MCF 10A (cell line): ENCODE measurements around the gene FAM241B. TPM values are rescaled to one million over a fixed set of nuclear protein-coding genes. Genes with fewer than 3 reads are reported as not detected.
A peak's percentile ranks its signal among the peaks of the same experiment; 100 is the strongest.

Experiments
- Bru-seq: library from RNA; stranded (reverse); fragments of 400-500 nt; gene quantifications from one replicate; lab custom pipeline; 2021; lab: Mats Ljungman, UMichigan
- BruChase-seq, 2 experiments: library from RNA; stranded (reverse); fragments of 400-500 nt; gene quantifications; one replicate each; lab custom pipeline; 2021; lab: Mats Ljungman, UMichigan
- BruUV-seq: library from RNA; stranded (reverse); fragments of 400-500 nt; replicated peaks from 2 replicates; lab custom pipeline; 2021; lab: Mats Ljungman, UMichigan
- CTCF ChIA-PET: fragments of 300-600 bp; sonication (Branson Sonifier 250); formaldehyde crosslinking; extraction: SDS; loops from one replicate; lab custom pipeline; 2021; ENCODE audit warnings: antibody characterized with exemption, inconsistent platforms; lab: Yijun Ruan, JAX
- POLR2A ChIA-PET: fragments of 300-600, 350-650 bp; sonication (Branson Sonifier 250); formaldehyde crosslinking; extraction: SDS; loops from one replicate; lab custom pipeline; 2020; ENCODE audit warnings: antibody characterized with exemption, inconsistent platforms; lab: Yijun Ruan, JAX
- DNase-seq: peaks from one replicate; pipeline ENCODE4 v3.0.0-alpha.2; 2018; ENCODE audit not compliant: unreplicated experiment
- H3K27ac Mint-ChIP-seq: one replicate; pipeline ENCODE4 v1.8.0; 2022; ENCODE audit warnings: mild to moderate bottlenecking, low read depth, mixed read lengths; ENCODE audit not compliant: unreplicated experiment
- H3K27me3 Mint-ChIP-seq: one replicate; pipeline ENCODE4 v1.8.0; 2022; ENCODE audit warnings: mixed read lengths; ENCODE audit not compliant: insufficient read depth, unreplicated experiment
- H3K36me3 Mint-ChIP-seq: one replicate; pipeline ENCODE4 v1.8.0; 2022; ENCODE audit warnings: mild to moderate bottlenecking, moderate library complexity, mixed read lengths; ENCODE audit not compliant: insufficient read depth, unreplicated experiment
- H3K4me1 Mint-ChIP-seq: one replicate; pipeline ENCODE4 v1.8.0; 2022; ENCODE audit warnings: mixed read lengths; ENCODE audit not compliant: insufficient read depth, unreplicated experiment
- H3K4me3 Mint-ChIP-seq: one replicate; pipeline ENCODE4 v1.8.0; 2022; ENCODE audit warnings: mild to moderate bottlenecking, moderate library complexity, mixed read lengths; ENCODE audit not compliant: unreplicated experiment
- H3K9me3 Mint-ChIP-seq: one replicate; pipeline ENCODE4 v1.8.0; 2022; ENCODE audit warnings: mixed read lengths; ENCODE audit not compliant: unreplicated experiment
- CTCF ChIP-seq: fragments of 200-600 bp; IDR thresholded peaks from one replicate; pipeline ENCODE4 v1.8.0; 2022; ENCODE audit warnings: antibody characterized with exemption, mild to moderate bottlenecking; ENCODE audit not compliant: unreplicated experiment
- intact Hi-C: fragments of 100-400 bp; cut with micrococcal nuclease; formaldehyde crosslinking; loops from 2 replicates; pipeline ENCODE4 v1.14.1; 2022
- long read RNA-seq: library from polyadenylated mRNA; stranded (forward); transcript quantifications from one replicate; pipeline ENCODE4 v2.0.0, GENCODE V29; 2022
- total RNA-seq: library from RNA; stranded (reverse); gene quantifications from 2 replicates; pipeline ENCODE4 v1.2.3, GENCODE V29; 2022

FAM241B gene, protein sequence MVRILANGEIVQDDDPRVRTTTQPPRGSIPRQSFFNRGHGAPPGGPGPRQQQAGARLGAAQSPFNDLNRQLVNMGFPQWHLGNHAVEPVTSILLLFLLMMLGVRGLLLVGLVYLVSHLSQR
- total RNA-seq, result 7.5 and 11.0 TPM in 2 replicates
- percentile 51 among the genes with signal in this experiment for Bru-seq, nascent RNA
- BruChase-seq, experiment 1, labeled RNA remaining after a 6-hour chase, result percentile 57 among the genes with signal in this experiment
- percentile 55 among the genes with signal in this experiment for BruChase-seq, experiment 2, labeled RNA remaining after a 2-hour chase
- long read RNA-seq, transcript FAM241B-201 (4 exons, 1,065 nt), result major isoform, 6 of 13 reads
- long read RNA-seq, partial matches to known transcripts, result 1 of 13 reads
- long read RNA-seq, other reads (novel, unspliced or antisense), result 5 of 13 reads

DNA sequence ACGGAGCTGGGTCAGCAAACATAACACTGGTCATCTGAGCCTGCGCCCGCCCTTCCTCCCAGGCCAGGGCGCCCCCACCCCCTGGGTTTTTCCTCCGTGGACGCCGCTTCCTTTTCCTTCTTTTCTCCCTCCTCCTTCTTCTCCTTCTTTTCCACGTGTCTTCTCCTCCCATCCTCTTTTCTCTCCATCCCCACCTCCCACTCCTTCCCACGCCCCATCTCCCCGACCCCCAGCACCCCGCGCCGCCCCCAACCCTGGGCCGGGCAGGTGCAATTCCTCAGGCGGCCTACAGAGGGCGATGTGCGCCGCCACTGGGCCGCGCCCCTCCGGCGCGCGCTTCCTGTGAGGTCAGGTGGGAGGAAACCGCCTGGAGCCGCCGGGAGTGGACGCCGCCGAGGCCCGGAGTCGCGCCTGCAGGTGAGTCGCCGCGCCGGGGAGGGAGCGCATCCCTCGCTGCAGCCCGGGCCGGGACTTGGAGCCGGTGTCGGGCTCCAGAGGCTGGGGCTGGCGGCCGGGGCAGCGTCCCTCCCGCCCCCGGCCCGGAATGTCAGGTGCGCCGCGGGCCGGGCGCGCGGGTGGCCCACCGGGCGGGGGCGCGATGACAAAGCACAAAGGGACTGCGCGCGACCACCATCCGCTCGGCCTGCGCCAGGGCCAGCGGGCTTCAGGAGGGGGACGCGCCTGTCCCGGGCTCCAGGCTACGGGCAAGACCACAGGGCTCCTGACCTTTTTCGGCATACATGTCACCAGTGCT is at the start of gene FAM241B:
FAM241B (plus strand) TSS at position 351 of the 754 bp plus-strand sequence. CDS start 1,497 bp downstream, outside the sequence.
- Mint-ChIP-seq H3K36me3 (no peaks in the 10 kb centered on the region), H3K27ac (no peak within 1 kb of the TSS), H3K27me3 (no peaks in the 10 kb centered on the region), H3K4me1 (no peaks in the 10 kb centered on the region), H3K9me3 (no peaks in the 10 kb centered on the region), H3K4me3 (peak within 1 kb of the TSS; percentile 58)
- CTCF ChIA-PET, result interaction anchor here (0.6 to 2.3 kb wide), 26 partner anchors 8 to 1429 kb away, joined by 3 to 14 read pairs (median 4); no protein-coding TSS in a partner anchor
- BruUV-seq, result no TSS peak
- TF ChIP-seq CTCF, result peak; percentile 99
- POLR2A ChIA-PET, result interaction anchor here (1.0 kb wide), 1 partner anchor 11 kb away, joined by 3 read pairs; no protein-coding TSS in a partner anchor
- DNase-seq, result peak; percentile 63
- intact Hi-C loops, result no loop called here

DNA sequence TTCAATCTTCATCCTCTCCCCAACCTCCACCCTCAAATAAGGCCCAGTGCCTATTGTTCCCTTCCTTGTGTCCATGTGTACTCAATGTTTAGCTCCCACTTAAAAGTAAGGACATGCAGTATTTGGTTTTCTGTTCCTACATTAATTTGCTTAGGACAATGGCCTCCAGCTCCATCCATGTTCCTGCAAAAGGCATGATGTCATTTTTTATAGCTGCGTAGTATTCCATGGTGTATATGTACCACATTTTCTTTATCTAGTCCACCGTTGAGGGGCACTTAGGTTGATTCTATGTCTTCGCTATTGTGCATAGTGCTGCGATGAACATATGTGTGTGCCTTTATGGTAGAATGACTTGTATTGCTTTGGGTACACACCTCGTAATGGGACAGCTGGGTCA is 49.6 kb upstream of the FAM241B start:
- Mint-ChIP-seq H3K9me3 (no peaks in the 10 kb centered on the region), H3K27me3 (peaks cover 54% of the 10 kb centered on the region), H3K4me3 (no peak overlapping the region), H3K27ac (no peak overlapping the region), H3K4me1 (no peaks in the 10 kb centered on the region), H3K36me3 (no peaks in the 10 kb centered on the region)
- ChIA-PET CTCF (no interaction called here), POLR2A (no interaction called here)
- BruUV-seq, result no TSS peak
- no peak for DNase-seq
- no peak for TF ChIP-seq CTCF
- intact Hi-C loops, result no loop called here

DNA sequence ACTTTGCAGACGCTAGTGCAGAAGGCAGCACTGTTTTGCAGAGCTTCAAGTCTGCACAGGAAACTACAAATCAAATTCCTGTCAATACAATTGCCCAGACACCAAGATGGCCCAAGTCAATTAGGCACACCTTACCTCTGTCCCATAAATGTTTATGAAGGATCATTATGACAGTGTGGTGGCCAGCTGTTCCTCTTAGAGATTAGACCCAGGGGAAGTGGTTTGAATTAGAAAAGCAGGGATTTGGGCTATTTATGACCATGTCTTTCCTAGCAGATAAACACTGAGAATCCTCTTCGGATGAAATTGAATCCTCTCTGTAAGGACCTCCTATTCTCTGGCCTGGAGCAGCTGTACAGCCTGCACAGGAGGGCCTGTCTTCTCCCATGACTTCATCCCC is 46.9 kb upstream of the FAM241B start:
- intact Hi-C loops, result no loop called here
- H3K4me1 Mint-ChIP-seq, result no peaks in the 10 kb centered on the region
- DNase-seq, result no peak
- H3K4me3 Mint-ChIP-seq, result no peak overlapping the region
- TF ChIP-seq CTCF, result no peak
- POLR2A ChIA-PET, result no interaction called here
- H3K27ac Mint-ChIP-seq, result no peak overlapping the region
- H3K9me3 Mint-ChIP-seq, result no peaks in the 10 kb centered on the region
- no peaks in the 10 kb centered on the region for H3K36me3 Mint-ChIP-seq
- no TSS peak for BruUV-seq
- H3K27me3 Mint-ChIP-seq, result peaks cover 28% of the 10 kb centered on the region
- CTCF ChIA-PET, result interaction anchor here (1.5 kb wide), 1 partner anchor 54 kb away, joined by 5 read pairs; no protein-coding TSS in a partner anchor

DNA sequence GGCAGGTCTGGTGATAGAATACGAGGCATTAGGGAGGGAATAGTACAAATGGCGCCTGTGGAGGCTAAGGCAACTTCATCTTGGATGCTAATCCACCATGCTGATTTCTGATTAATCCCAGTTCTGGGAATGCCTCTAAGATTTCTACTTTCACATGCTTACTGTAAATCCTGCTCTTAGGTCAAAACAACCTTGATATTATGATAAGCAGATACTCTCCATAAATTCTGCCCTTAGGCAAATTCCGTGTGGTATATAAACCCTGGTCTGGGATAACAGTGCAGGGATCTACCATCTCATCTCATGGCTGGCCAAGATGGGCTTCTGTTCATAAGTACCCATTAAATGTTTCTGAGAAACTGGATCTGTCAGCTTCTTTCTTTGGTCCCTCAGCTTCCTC is 45.4 kb upstream of the FAM241B start:
- ChIA-PET POLR2A (no interaction called here), CTCF (no interaction called here)
- no TSS peak for BruUV-seq
- no peak for TF ChIP-seq CTCF
- Mint-ChIP-seq H3K9me3 (no peaks in the 10 kb centered on the region), H3K27me3 (peaks cover 13% of the 10 kb centered on the region), H3K27ac (no peak overlapping the region), H3K4me3 (no peak overlapping the region), H3K4me1 (no peaks in the 10 kb centered on the region), H3K36me3 (no peaks in the 10 kb centered on the region)
- no peak for DNase-seq
- intact Hi-C loops, result no loop called here
